ENCODE results near the gene EVC. TPM values are rescaled to one million over a fixed set of nuclear protein-coding genes. Genes with fewer than 3 reads are reported as not detected.

The EVC gene
- total RNA-seq (ENCODE audit: low replicate concordance): 58.2 and 127 TPM in 2 replicates

DNA sequence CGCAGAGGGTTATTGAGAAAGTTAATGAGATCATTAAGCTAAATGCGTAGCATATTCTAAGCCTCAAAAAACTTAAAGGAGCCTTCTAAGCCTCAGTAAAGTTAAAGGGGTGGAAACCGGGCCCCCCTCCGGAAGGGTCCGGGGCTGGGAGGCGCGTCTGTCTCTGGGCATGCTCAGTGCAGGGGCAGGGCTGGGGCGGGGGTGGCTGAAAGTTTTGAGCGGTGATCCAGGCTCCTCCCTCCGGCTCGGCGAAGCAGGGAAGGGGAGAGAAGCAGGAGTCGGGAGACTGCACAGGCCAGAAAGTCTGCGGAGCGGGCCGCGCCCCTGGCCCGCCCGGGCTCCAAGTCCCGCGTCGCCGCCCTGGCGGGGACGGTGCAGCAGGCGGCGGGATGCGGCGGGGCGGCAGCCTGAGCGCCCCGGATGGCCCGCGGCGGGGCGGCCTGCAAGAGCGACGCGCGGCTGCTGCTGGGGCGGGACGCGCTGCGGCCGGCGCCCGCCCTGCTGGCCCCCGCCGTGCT is at the start of gene EVC:
Gene EVC, plus strand, starts transcription at position 241 of the 518 bp plus-strand sequence. Its CDS starts 180 bp downstream, at position 421.
- peak within 1 kb of the TSS; percentile 90 for H3K4me3 ChIP-seq (ENCODE audit: low read depth, low read length)
- peak; percentile 81 for DNase-seq (ENCODE audit: low read depth)
- TF ChIP-seq, protein P1, sequence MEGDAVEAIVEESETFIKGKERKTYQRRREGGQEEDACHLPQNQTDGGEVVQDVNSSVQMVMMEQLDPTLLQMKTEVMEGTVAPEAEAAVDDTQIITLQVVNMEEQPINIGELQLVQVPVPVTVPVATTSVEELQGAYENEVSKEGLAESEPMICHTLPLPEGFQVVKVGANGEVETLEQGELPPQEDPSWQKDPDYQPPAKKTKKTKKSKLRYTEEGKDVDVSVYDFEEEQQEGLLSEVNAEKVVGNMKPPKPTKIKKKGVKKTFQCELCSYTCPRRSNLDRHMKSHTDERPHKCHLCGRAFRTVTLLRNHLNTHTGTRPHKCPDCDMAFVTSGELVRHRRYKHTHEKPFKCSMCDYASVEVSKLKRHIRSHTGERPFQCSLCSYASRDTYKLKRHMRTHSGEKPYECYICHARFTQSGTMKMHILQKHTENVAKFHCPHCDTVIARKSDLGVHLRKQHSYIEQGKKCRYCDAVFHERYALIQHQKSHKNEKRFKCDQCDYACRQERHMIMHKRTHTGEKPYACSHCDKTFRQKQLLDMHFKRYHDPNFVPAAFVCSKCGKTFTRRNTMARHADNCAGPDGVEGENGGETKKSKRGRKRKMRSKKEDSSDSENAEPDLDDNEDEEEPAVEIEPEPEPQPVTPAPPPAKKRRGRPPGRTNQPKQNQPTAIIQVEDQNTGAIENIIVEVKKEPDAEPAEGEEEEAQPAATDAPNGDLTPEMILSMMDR (IDR thresholded peaks at IDR 0.05; ENCODE audit: insufficient read depth, low read length): no peak

DNA sequence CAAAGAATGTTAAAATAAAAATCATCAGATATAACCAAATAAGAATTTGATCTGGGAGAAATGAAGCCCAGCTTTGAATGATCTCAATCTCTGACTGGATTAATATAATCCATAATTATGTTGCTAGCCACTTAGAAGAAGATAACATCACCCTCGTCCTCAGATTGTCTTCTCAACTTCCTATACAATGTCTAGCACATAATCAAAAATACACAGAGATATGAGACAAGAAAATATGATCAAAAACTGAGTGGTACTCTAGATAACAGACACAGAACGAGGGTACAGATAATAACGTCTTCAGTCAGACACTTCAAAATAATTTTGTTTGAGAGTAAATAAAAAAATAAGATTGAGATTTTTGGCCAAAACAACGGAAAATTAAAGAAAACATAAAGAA is 49.8 kb upstream of the EVC start:
- H3K4me3 ChIP-seq (ENCODE audit: low read depth, low read length): no peak overlapping the region
- TF ChIP-seq, protein P1 (IDR thresholded peaks at IDR 0.05; ENCODE audit: insufficient read depth, low read length): no peak
- DNase-seq (ENCODE audit: low read depth): no peak

- TF ChIP-seq, protein P1 (IDR thresholded peaks at IDR 0.05; ENCODE audit: insufficient read depth, low read length): no peak
- DNase-seq (ENCODE audit: low read depth): no peak
These were observed 48.4 kb upstream of the EVC start for GRCh38 chr4:5662555-5662954.

DNA sequence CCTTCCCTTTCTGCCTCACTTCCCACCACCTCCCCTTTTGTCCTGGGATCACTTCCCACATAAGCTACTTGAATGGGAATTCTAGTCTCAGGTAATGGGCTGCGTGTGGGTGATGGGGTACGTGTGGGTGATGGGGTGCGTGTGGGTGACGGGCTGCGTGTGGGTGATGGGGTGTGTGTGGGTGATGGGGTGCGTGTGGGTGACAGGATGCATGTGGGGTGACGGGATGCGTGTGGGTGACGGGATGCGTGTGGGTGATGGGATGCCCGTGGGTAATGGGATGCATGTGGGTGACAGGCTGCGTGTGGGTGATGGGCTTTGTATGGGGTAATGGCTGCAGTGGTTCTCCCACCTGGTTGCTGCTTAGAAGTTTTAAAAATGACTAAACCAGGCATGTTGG is 46.2 kb upstream of the EVC start:
- TF ChIP-seq, protein P1 (IDR thresholded peaks at IDR 0.05; ENCODE audit: insufficient read depth, low read length): no peak
- no peak overlapping the region for H3K4me3 ChIP-seq (ENCODE audit: low read depth, low read length)
- DNase-seq (ENCODE audit: low read depth): no peak

More at GRCh38 chr4:5662555-5662954, 48.4 kb upstream of the EVC start:
- H3K4me3 ChIP-seq (ENCODE audit: low read depth, low read length): no peak overlapping the region

- TF ChIP-seq, protein P1 (IDR thresholded peaks at IDR 0.05; ENCODE audit: insufficient read depth, low read length): no peak
- H3K4me3 ChIP-seq (ENCODE audit: low read depth, low read length): no peak overlapping the region
These were observed 44.3 kb upstream of the EVC start for GRCh38 chr4:5666741-5667140.

GRCh38 chr4:5676763-5677162 is 34.2 kb upstream of the EVC start:
- DNase-seq (ENCODE audit: low read depth): no peak
- TF ChIP-seq, protein P1 (IDR thresholded peaks at IDR 0.05; ENCODE audit: insufficient read depth, low read length): no peak
- no peak overlapping the region for H3K4me3 ChIP-seq (ENCODE audit: low read depth, low read length)

More at GRCh38 chr4:5666741-5667140, 44.3 kb upstream of the EVC start:
- DNase-seq (ENCODE audit: low read depth): no peak

GRCh38 chr4:5678977-5679376 is 32.0 kb upstream of the EVC start:
- H3K4me3 ChIP-seq (ENCODE audit: low read depth, low read length): no peak overlapping the region
- TF ChIP-seq, protein P1 (IDR thresholded peaks at IDR 0.05; ENCODE audit: insufficient read depth, low read length): no peak
- DNase-seq (ENCODE audit: low read depth): no peak
